HG02623 (cell line): ENCODE results near the gene ANXA8.

Experiments
- ATAC-seq: cut with Tn5 transposase; IDR thresholded peaks from one replicate; pipeline ENCODE4 v1.9.1; 2021; ENCODE audit warnings: moderate library complexity; ENCODE audit not compliant: unreplicated experiment

ANXA8 gene

DNA sequence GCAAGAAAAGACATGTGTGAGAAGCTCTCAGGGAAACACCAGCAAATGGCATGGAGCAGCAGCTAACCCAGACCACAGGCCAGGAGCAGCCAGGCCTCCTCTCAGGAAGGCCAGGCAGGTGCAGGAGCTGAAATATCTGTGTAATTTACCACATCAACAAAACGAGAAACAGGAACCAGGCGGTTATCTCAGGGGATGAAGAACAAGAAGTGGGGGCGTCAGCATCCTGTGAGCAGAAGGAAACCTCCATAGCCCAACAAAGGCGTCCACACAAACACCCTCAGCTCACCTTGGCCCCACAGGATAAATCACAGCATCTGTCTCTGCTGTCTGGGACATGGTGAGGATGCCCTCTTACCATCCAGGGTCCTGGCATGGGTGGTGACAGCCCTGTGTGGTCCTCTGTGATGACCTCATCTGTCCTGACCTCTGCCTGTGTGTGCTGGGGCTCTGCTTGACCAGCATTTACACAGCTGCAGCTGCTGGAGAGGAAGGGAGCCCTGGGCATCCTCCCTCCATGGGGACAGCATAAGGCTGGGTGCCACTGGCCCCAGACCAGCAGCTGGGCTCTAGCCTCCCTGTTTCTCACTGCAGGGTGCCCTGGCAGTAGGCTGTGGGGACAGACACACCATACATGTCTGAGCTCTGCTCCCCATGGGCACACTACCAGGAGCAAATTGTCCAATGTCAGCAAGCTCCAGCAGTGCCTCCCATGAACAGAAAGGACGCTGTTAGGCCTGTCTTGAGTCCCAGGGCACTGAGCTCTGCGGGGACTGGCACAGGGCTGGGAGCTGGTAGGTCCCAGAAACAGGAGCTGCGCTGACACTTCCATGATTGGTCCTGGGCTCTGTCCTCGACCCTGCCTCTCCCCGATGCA lies 34.6 kb downstream of the ANXA8 start:
- ATAC-seq = no peak

DNA sequence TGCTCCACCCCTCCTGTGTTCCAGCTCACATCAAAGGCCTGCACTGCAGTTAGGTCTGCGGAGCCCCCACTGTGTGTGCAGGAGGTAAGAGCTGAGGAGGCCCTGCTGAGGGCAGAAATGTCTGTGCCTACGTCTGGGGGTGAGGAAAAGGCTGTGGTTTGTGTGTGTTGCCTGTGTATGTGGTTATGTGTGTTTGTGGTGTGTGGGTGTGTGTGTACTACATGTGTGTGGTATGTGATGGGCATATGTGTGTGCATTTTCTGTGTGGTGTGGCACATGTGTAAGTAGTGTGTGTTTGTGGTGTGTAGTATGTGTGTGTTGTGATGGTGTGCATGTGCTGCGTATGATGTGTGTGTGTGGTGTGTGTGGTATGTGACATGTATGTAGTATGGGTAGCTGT lies 36.2 kb downstream of the ANXA8 start:
- no peak for ATAC-seq

GRCh38 chr10:47447209-47447608 lies 36.7 kb downstream of the ANXA8 start:
- ATAC-seq = no peak

DNA sequence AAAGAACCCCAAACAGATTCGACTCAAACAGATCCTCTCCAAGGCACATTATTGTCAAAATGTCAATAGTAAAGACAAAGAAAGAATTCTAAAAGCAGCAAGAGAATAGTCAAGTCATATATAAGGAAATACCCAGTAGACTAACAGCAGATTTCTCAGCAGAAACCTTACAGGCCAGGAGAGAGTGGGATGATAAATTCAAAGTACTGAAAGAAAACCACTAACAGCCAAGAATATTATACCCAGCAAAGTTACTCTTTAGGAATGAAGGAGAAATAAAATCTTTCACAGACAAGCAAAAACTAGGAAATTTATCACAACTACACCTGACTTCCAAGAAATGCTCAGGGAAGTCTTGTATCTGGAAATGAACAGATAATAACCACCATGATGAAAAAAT lies 38.2 kb downstream of the ANXA8 start:
- no peak for ATAC-seq

DNA sequence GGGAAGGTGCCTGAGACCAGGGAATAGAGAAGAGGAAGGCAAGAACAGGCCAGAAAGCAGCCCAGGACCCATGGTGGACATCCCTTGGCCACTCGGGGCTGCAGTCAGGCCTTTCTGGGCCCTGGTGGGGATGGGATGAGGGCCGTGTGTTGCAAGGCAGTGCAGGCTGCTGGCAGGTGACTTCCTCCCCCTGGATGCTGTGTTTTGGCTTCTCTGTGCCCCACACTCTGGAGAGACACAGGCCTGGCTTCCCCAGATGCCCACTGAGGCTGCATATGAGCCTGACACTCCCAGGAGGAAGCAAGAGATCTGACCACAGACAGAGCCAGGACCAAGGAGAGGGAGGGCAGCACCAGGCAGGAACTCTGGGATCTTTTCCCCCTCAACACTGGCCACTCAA lies 39.9 kb downstream of the ANXA8 start:
- ATAC-seq = no peak

GRCh38 chr10:47443145-47443544 lies 40.8 kb downstream of the ANXA8 start:
- no peak for ATAC-seq

DNA sequence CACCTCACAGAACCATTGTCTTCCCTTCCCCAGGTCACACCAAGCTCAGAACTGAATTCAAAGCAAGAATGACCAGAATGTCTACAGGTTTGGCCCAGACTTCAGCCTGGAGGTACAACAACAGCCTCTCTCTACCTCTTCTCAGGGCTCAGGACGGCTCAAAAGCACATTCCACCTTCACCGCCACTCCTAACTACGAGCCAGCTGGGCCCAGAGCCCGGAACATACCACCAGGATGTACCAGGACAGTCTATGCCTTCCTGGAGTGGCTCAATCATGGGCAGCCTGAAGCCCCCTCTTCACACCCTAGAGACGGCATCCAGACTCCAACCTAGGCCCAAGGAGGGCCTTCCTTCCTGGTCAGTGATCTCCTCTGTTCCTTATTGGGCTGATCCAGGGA lies 41.6 kb downstream of the ANXA8 start:
- no peak for ATAC-seq

- no peak for ATAC-seq
Measured at GRCh38 chr10:47441938-47442337, 42.0 kb downstream of the ANXA8 start.

DNA sequence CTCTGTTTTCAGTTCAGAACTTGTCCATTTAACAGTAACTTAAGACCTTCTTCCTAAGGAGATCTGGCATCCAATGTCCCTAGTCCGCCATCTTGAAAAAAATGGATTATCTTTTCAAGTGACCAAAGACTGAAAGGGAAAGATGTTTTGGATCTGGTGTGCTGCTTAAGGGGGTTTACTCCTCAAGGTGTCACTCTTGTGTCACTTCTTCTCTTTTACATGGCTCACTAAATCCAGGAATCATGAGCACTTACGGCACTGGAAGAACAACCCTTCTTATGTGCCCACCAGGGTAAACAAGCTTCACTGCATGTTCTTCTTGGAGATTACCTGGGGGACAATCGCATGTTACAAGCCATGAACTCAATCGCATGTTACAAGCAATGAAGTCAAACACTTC lies 43.7 kb downstream of the ANXA8 start:
- no peak for ATAC-seq

GRCh38 chr10:47438857-47439474 lies 44.9 kb downstream of the ANXA8 start:
- ATAC-seq = no peak

DNA sequence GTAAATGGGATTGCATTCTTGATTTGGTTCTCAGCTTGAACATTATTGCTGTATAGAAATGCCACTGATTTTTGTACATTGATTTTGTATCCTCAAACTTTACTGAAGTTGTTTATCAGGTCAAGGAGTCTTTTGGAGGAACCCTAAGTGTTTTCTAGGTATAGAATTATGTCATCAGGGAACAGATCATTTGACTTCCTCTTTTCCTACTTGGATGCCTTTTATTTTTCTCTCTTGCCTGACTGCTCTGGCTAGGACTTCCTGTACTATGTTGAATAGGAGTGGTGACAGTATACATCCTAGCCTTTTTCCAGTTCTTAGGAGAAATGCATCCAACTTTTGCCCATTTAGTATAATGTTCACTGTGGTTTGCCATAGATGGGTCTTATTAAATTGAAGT lies 48.8 kb downstream of the ANXA8 start:
- no peak for ATAC-seq

GRCh38 chr10:47425813-47426419 lies 58.0 kb downstream of the ANXA8 start:
- ATAC-seq = no peak

DNA sequence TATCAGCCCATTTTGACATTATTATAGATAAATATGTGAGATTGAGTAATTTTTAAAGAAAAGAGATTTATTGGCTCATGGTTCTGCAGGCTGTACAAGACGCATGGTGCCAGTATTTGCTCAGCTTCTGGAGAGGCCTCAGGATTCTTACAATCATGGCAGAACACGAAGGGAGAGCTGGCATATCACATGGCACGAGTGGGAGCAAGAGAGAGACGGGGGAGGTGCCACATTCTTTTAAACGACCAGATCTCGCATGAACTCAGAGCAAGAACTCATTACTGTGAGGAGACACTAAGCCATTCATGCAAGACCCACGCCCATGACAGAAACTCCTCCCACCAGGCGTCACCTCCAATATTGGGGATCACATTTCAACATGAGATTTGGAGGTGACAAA lies 59.7 kb downstream of the ANXA8 start:
- ATAC-seq = no peak

- ATAC-seq = no peak
Measured at GRCh38 chr10:47423476-47423875, 60.4 kb downstream of the ANXA8 start.

- no peak for ATAC-seq
Measured at GRCh38 chr10:47421057-47421952, 62.6 kb downstream of the ANXA8 start.

- no peak for ATAC-seq
Measured at GRCh38 chr10:47420305-47421056, 63.4 kb downstream of the ANXA8 start.

DNA sequence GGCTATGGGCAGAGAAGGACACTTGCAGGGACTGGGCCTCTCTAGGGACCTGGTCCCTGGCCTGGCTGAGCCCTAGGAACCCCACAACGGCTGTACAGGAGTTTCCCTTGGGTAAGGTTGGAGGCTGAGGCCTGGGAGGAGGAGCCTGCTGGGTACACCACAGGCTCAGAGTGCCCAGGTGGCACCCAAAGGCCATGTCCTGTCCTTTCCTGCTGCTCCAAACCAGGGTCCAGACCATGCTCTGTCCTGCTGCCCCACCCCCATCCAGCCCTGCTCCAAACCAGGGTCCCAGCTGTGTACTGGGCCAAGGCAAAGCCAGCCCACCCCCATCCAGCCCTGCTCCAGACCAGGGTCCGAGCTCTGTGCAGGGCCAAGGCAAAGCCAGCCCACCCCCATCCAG lies 64.5 kb downstream of the ANXA8 start:
- no peak for ATAC-seq

- no peak for ATAC-seq
Measured at GRCh38 chr10:47418966-47419365, 64.9 kb downstream of the ANXA8 start.

DNA sequence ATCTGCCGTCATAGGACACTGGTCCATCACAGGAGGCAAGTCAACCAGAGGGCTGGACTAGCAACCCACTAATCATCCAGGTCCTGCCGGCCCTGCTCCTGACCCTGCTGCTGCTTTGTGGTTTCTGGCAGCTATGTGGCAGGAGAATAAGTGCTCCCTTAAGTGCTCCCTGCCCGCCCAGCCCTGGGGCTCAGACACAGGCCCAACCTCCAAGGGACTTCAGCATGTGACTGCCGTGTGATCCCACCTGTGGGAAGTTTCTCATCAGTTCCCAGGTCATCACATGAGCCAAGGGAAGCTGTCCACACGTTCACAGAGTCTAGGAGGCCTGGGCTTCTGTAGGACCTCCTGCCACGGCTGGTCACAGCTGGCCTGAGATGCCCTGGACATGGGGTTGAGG lies 65.6 kb downstream of the ANXA8 start:
- no peak for ATAC-seq
